GM10266 (cell line): ENCODE data around the gene CAMTA1.

Experiments used
- DNase-seq: peaks from one replicate; pipeline ENCODE4 v3.0.0; 2012; ENCODE audit errors: extremely low spot score
- TF ChIP-seq, protein P1 (sequence below): IDR thresholded peaks from 2 replicates; pipeline ENCODE4 v1.5.1; 2012; ENCODE audit warnings: mild to moderate bottlenecking, low read depth; ENCODE audit not compliant: control insufficient read depth, insufficient read depth; ENCODE audit errors: missing control alignments

The CAMTA1 gene

GRCh38 chr1:6801199-6801598 lies 15.9 kb downstream of the CAMTA1 start:
- no peak for DNase-seq
- TF ChIP-seq, protein P1, sequence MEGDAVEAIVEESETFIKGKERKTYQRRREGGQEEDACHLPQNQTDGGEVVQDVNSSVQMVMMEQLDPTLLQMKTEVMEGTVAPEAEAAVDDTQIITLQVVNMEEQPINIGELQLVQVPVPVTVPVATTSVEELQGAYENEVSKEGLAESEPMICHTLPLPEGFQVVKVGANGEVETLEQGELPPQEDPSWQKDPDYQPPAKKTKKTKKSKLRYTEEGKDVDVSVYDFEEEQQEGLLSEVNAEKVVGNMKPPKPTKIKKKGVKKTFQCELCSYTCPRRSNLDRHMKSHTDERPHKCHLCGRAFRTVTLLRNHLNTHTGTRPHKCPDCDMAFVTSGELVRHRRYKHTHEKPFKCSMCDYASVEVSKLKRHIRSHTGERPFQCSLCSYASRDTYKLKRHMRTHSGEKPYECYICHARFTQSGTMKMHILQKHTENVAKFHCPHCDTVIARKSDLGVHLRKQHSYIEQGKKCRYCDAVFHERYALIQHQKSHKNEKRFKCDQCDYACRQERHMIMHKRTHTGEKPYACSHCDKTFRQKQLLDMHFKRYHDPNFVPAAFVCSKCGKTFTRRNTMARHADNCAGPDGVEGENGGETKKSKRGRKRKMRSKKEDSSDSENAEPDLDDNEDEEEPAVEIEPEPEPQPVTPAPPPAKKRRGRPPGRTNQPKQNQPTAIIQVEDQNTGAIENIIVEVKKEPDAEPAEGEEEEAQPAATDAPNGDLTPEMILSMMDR: no peak

GRCh38 chr1:6801966-6802365 lies 16.7 kb downstream of the CAMTA1 start:
- TF ChIP-seq, protein P1: no peak
- DNase-seq: no peak

DNA sequence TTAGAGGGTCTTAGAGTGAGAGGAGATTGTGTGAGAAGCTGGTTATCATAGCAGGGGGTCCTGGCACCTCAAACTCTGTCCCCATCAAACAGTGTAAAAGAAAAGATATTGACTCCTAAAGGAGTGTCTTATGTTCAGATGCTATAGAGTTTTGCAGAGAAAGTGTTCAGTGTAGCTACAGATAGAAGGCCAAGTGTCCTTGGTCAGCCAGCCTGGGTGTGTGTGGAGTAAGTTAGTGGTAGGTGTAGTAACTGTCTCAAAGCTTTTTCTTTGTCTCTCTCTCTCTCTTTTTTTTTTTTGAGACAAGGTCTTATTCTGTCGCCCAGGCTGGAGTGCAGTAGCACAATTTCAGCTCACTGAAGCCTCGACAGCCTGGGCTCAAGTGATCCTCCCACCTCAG lies 17.2 kb downstream of the CAMTA1 start:
- DNase-seq: no peak
- TF ChIP-seq, protein P1: no peak

- TF ChIP-seq, protein P1: no peak
- DNase-seq: no peak
These were observed 17.6 kb downstream of the CAMTA1 start for GRCh38 chr1:6802893-6803292.

DNA sequence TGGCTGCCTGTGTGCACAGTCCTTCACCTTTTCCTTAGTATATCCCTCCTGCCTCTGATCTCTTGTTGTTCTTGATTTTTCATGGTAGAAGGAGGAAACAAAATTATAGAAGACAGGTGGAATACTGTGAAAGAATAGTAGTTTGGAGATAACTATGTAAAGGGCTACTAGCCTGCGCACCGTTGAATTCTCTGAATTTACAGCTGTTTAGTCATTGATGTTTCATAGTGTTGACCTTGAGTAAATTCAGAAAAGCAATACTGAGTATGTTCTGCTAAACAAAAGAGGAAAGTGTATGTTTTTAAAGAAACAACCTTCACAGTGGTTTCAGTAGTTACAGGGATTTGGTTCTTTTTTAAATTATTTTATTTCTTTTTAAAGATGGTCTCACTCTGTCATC lies 18.1 kb downstream of the CAMTA1 start:
- no peak for DNase-seq
- TF ChIP-seq, protein P1: no peak

GRCh38 chr1:6805004-6805416 lies 19.8 kb downstream of the CAMTA1 start:
- TF ChIP-seq, protein P1: no peak
- DNase-seq: no peak

- DNase-seq: no peak
- TF ChIP-seq, protein P1: no peak
These were observed 22.5 kb downstream of the CAMTA1 start for GRCh38 chr1:6807782-6808181.
